Measurements from ENCODE around the gene EIF1. TPM values are rescaled to one million over a fixed set of nuclear protein-coding genes. Genes with fewer than 3 reads are reported as not detected.
"Not testable (repeated sequence)": the region's sequence is repeated elsewhere in the genome, so short reads cannot be mapped to it uniquely, and the experiment has no call there.

Gene EIF1
- total RNA-seq, 2 donors from 2014 or later: 1,047 to 1,473 TPM

DNA sequence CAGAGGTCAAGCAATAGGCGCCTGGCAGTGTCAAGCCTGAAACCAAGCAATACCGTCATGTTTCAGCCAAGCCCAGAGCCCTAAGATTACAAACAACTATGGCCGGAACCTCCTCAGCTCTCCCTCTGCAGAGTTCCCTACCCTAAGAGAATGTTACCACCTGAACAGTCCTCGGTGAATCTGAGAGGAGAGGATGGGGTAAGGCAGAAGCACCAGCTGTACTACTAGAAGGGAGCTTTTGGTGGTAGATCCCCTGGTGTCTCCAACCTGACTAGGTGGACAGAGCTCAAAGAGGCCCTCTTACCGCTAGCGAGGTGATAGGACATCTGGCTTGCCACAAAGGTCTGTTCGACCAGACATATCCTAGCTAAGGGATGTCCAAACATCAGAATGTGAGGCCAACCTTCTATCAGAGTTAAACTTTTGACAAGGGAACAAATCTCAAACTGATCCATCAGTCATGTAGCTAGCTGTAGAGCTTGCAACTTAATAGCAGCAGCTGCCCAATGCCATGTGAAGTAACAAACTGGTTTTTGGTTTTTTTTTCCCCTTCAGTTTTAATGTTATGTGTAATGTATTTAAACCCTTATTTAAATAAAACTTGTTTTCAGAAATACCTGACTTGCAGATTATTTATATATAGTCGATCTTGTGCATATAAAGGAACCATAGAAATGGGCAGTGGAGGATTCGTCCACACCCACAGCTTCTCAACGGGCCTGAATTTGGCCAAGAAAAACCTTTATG, 2.5 kb downstream of the EIF1 start:
- Mint-ChIP-seq H3K4me1 (ENCODE audit: low read depth in 2 of 2) (peaks cover 43 to 48% of the 10 kb centered on the region in 2 donors), H3K4me3 (peak overlapping the region; percentile 99), H3K27me3 (no peaks in the 10 kb centered on the region), H3K36me3 (peaks cover 35% of the 10 kb centered on the region), H3K27ac (peak overlapping the region; percentile 98 to 100), H3K9me3 (no peaks in the 10 kb centered on the region)
- no peak for ATAC-seq
- no peak for DNase-seq (ENCODE audit: low spot score)

DNA sequence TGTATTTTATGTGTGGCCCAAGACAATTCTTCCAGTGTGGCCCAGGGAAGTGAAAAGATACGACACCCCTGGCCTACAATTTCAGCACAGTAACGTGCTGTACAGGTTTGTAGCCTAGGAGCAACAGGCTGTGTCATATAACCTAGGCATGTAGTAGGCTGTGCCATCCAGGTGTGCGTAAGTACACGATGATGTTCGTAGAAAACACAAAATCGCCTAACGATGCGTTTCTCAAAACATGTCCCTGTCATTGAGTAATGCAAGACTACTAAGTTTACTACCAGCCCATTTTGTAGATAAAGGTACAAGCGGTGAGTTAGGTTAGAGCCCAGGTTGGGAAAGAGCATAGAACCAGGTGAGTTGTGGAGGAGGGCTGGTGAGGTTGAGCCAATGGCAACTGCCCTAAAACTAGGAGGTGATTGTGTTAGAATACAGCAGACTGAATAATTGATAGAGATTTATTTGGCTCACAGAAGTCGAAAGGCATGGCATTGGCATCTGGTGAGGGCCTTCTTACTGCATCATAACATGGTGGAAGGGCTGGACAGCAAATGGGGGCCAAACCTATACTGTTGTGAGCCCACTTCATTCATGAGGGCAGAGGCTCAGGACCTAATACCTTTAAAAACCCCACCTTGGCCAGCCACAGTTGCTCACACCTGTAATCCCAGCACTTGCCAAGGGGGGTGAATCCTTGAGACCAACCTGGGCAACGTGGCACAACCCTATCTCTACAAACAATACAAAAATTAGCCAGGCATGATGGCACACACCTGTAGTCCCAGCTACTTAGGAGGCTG, 4.2 kb downstream of the EIF1 start:
- no peak for DNase-seq (ENCODE audit: low spot score)
- Mint-ChIP-seq H3K9me3 (no peaks in the 10 kb centered on the region), H3K27me3 (no peaks in the 10 kb centered on the region), H3K4me3 (no peak overlapping the region), H3K4me1 (ENCODE audit: low read depth in 2 of 2) (peaks cover 46 to 48% of the 10 kb centered on the region in 2 donors), H3K27ac (peak overlapping the region; percentile 86 to 100), H3K36me3 (peaks cover 35% of the 10 kb centered on the region)
- ATAC-seq: no peak

DNA sequence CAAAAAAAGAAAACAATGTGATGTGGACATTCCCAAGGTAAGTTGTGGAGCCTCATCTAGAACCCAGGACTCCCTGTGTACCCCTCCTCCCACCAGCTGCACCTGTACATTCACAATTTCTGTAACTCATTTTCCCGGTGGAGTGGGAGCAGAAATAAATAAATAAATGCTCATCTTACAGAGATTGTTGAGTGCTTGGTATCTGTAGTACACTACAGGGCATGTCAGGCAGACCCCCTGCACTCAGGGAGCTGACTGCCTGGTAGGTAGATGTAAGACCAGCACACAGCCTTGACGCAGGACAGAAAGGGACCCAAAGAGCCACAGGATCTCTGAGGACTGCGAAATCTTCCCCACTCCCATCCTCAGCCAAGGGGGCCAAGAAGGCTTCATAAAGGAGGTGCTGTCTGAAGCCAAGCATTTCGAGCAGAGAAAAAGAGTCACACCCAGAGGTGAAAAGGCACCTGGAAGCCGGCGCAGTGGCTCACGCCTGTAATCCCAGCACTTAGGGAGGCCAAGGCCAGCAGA, 6.5 kb downstream of the EIF1 start:
- H3K36me3 Mint-ChIP-seq: peaks cover 27% of the 10 kb centered on the region
- H3K4me1 Mint-ChIP-seq (ENCODE audit: low read depth in 2 of 2): peaks cover 34 to 38% of the 10 kb centered on the region in 2 donors
- H3K27me3 Mint-ChIP-seq: no peaks in the 10 kb centered on the region
- H3K4me3 Mint-ChIP-seq: no peak overlapping the region
- H3K27ac Mint-ChIP-seq: peak overlapping the region in 1 of 2 donors; percentile 51
- no peak for DNase-seq (ENCODE audit: low spot score)
- peak in 1 of 2 donors; percentile 1 for ATAC-seq
- no peaks in the 10 kb centered on the region for H3K9me3 Mint-ChIP-seq

DNA sequence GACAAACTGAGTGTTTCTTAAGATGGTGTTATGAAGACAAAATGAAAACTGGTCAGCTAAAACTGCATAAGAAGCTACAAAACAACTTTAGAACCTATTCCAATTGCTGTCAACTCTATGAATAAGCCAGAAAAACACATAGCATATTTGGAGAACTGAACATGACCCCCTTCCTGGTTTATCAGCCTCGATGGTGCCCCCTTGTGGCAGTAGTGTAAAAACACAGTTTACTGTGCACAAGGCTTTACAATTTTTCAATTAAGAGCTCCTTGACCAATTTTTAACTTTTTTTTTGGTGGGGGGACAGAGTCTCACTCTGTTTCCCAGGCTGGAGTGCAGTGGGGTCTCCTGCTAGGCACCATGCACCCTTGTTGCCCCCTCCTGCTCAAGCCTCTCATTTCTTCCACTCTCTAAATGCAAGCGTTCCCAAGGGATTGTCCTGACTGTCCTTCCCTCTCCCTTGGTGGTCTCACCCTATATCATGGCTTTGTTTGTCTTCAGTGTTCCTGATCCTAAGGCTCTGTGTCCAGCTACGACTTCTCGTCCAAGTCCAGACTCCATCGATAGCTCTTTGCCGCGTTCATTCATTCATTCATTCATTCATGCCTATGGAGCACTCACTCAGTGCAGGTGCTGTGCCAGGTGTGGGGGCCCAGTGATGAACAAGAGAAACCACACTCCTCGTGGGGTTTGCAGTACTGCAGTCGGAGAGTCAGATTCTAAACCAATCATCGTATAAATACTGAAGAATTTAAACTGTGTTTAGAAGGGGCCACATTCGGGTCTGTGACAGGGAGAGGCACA, 7.5 kb downstream of the EIF1 start:
- Mint-ChIP-seq H3K9me3 (no peaks in the 10 kb centered on the region), H3K36me3 (peaks cover 19% of the 10 kb centered on the region), H3K4me1 (ENCODE audit: low read depth in 2 of 2) (peaks cover 27 to 31% of the 10 kb centered on the region in 2 donors), H3K27ac (peak overlapping the region in 1 of 2 donors; percentile 51), H3K27me3 (no peaks in the 10 kb centered on the region), H3K4me3 (no peak overlapping the region)
- ATAC-seq (peak; percentile 41 to 54), DNase-seq (ENCODE audit: low spot score) (peak; percentile 83)

DNA sequence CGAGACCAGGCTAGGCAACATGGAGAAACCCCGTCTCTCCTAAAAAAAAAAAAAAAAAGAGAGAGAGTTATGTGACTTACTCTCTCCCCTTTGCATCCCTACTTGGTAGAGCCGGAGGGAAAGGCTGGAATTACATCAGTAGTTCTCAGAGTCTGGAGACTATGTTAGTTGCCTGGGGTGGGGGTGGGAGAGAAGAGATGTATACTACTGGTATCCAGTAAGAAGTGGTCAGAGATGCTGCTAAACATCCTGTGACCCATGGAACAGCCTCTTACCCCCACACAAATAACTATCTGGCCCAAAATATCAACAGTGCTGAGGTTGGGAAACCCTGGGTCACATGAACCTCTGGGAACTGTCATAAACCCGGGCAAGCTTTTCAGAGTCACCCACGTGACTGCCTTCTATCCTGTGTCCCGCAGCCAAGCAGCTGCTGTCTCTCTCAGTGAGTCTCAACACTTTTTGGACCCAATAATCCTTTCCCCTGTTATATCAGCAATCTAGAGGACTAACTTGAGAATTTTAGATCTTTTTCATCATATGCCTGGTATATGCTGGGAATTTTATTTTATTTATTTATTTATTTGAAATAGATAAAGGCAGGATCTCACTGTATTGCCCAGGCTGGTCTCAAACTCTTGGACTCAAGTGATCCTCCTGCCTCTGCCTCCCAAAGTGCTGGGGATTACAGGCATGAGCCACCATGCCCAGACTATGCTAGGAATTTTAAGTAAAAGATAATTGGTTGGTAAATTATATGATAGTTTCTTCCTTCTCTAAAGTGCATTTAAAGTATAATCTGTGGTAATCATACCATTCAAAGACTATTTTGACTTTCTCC, 8.7 kb downstream of the EIF1 start:
- ATAC-seq: peak in 1 of 2 donors; percentile 30
- H3K27ac Mint-ChIP-seq: peak overlapping the region in 1 of 2 donors; percentile 48
- no peak overlapping the region for H3K4me3 Mint-ChIP-seq
- H3K36me3 Mint-ChIP-seq: peaks cover 10% of the 10 kb centered on the region
- peaks cover 18 to 23% of the 10 kb centered on the region in 2 donors for H3K4me1 Mint-ChIP-seq (ENCODE audit: low read depth in 2 of 2)
- no peaks in the 10 kb centered on the region for H3K9me3 Mint-ChIP-seq
- H3K27me3 Mint-ChIP-seq: peaks cover 0 to 6% of the 10 kb centered on the region in 2 donors
- no peak for DNase-seq (ENCODE audit: low spot score)

DNA sequence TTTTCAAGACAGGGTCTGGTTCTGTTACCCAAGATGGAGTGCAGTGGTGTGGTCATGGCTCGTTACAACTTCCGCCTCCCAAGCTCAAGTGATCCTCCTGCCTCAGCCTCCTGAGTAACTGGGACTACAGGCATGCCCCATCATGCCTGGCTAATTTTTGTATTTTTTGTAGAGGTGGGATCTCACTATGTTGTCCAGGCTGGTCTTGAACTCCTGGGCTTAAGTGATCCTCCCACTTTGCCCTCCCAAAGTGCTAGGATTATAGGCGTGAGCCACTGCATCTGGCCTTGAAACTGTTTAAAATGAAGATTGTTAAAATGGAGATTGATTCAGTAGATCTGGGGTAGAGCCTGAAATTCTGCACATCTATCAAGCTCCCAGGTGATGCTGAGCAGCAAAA, 12.2 kb downstream of the EIF1 start:
- not testable (repeated sequence) for H3K4me1 Mint-ChIP-seq (ENCODE audit: low read depth in 2 of 2); ATAC-seq; H3K27ac Mint-ChIP-seq; H3K4me3 Mint-ChIP-seq; H3K36me3 Mint-ChIP-seq; DNase-seq (ENCODE audit: low spot score); H3K9me3 Mint-ChIP-seq; H3K27me3 Mint-ChIP-seq

DNA sequence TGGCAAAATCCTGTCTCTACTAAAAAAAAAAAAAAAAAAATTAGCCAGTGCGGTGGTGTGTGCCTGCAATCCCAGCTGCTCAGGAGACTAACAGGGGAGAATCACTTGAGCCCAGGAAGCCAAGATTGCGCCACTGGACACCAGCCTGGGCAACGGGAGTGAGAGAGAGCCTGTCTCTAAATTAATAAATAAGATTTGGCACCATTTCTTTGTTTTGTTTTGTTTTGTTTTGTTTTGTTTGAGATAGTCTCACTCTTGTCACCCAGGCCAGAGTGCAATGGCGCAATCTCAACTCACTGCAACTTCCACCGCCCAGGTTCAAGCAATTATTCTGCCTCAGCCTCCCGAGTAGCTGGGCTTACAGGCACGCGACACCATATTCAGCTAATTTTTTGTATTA, 14.0 kb downstream of the EIF1 start:
- no peaks in the 10 kb centered on the region for H3K9me3 Mint-ChIP-seq
- no peak overlapping the region for H3K27ac Mint-ChIP-seq
- ATAC-seq (no peak), DNase-seq (ENCODE audit: low spot score) (no peak)
- H3K4me1 Mint-ChIP-seq (ENCODE audit: low read depth in 2 of 2): no peaks in the 10 kb centered on the region
- no peaks in the 10 kb centered on the region for H3K36me3 Mint-ChIP-seq
- peaks cover 7% of the 10 kb centered on the region in 2 donors for H3K27me3 Mint-ChIP-seq
- no peak overlapping the region for H3K4me3 Mint-ChIP-seq

DNA sequence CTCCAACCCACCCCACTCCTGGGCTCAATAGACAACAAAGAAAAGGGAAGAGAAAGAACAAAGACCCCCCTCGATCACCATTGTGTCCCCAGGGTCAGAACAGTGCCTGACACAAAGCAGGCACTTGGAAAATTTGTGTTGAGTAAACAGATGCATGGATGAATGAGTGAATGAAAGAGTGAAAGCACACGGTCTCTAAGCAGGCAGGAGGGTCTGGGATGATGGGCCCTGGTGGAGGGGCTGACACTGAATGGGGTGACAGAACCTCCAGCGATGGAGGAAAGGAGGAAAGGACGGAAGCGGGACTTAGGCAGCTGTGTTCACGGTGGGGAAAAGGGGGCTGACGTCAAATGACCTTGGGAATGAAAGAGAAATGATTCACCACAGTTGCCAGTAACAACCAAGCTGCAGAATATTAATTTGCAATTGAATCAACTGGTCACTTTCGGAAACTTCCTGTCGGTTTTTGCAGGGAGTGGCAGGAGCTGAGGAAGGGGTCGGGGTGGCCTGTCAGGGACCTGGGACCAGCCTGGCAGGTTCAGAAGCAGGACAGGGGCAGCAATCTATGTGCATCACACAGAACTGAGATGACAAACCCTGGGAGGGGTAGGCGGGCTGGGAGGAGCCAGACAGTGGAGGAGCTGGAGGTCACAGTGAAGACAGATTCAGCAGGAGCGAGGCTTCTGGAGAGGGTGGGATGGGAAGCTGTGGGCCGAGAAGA, 16.7 kb downstream of the EIF1 start:
- Mint-ChIP-seq H3K36me3 (no peaks in the 10 kb centered on the region), H3K27ac (no peak overlapping the region), H3K9me3 (no peaks in the 10 kb centered on the region), H3K4me3 (no peak overlapping the region), H3K27me3 (peaks cover 7 to 10% of the 10 kb centered on the region in 2 donors), H3K4me1 (ENCODE audit: low read depth in 2 of 2) (no peaks in the 10 kb centered on the region)
- peak in 1 of 2 donors; percentile 20 for ATAC-seq
- no peak for DNase-seq (ENCODE audit: low spot score)

DNA sequence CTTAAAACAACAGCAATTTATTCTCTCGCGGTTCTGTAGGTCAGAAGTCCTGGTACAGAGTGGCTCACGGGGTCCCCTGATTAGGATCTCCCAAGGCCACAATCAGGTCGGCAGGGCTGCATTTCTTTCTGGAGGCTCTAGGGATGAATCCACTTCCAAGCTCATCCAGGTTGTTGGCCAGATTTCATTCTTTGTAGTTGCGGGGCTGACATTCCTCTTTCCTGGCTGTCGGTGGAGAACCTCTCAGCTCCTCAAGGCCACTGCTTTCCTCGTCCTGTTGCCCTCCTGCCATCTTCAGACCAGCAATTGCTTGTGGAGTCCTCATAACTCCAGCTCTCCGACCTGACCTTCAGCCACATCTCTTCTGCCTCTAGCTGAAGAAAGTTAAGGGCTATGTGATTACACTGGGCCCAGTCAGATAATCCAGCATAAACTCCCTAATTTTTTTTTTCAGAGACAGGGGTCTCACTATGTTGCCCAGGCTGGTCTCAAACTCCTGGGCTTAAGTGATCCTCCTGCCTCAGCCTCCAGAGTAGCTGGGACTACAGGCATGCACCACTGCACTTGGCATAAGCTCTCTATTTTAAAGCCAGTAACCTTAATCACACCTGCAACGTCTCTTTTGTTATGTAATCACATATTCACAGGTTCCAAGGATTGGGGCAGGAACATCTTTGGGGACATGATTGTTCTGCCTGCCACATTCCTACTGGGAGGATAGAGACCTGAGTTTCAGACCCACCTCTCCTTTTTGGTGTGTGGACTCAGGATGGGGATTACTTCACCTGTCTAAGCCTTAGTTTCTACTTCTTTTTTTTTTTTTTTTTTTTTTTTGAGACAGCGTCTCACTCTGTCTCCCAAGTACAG, 19.4 kb downstream of the EIF1 start:
- H3K4me3 Mint-ChIP-seq: no peak overlapping the region
- ATAC-seq (no peak), DNase-seq (ENCODE audit: low spot score) (no peak)
- H3K4me1 Mint-ChIP-seq (ENCODE audit: low read depth in 2 of 2): peaks cover 0 to 4% of the 10 kb centered on the region in 2 donors
- no peaks in the 10 kb centered on the region for H3K9me3 Mint-ChIP-seq
- no peaks in the 10 kb centered on the region for H3K36me3 Mint-ChIP-seq
- no peak overlapping the region for H3K27ac Mint-ChIP-seq
- peaks cover 0 to 19% of the 10 kb centered on the region in 2 donors for H3K27me3 Mint-ChIP-seq

DNA sequence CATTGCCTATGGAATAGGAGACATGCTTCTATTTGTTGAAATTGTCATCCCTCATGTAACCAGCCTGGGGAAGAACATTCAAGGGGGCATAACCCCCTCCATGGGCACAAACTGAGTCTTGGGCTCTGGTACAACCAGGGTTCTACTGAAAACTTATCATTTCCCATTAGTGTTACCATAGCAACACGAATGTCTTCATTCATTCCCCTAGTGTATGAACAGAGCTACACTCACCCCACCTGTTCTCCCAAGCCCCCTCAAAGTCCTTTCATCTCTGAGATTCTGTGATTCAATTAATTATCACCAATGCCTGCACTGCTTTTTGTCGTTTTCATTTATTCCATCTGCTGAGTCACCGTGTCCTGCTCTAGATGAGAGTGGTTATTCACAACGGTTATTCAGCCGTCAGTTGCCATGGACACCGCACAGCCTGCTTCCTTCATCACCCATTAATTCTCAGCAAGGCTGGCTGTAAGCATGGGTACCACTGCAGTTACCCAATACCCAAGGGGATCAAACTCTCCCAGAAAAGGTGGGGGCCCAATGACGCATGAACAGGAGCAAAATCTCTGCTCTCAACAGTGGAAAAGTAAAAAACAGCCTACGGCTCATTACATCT, 21.9 kb downstream of the EIF1 start:
- ATAC-seq: peak in 1 of 2 donors; percentile 39

DNA sequence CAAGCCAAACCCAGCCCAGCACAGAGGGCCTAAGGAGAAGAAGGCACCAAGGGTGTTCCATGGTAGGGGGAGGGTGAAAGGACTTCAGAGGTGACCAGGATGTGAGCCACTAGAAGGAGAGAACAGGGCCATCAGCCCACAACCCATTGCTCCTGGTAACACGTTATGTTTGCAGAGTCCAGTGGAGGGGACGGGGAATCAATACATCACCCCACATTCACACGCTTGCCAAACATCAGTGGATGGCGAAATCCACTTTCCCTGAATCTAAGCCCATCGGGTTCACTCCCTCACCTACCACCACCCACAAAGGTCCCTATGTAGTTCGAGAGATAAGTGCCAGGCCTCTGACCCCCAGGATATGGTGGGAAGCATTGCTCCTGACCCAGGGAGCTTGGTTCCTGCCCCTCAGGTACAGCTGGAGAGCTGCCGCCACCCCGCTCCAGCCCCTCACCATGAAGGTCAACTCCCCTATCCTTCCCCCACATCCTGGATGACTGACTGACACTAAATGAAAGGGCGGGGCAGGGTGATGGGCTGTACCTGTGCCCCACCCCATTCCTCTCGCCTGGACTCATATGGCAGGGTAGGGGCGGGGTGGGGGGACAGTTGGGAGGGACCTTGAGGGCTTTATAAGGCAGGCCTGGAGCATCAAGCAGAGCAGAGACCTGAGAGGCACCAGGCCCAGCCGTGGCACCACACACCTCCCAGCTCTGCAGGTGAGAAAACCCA, 23.1 kb downstream of the EIF1 start, which contains the start of gene GAST:
GAST (plus strand) TSS at position 663 of the 732 bp plus-strand sequence. CDS start 3,106 bp downstream, outside the sequence.
- Mint-ChIP-seq H3K4me1 (ENCODE audit: low read depth in 2 of 2) (peaks cover 0 to 4% of the 10 kb centered on the region in 2 donors), H3K36me3 (no peaks in the 10 kb centered on the region), H3K4me3 (no peak within 1 kb of the TSS), H3K27ac (no peak within 1 kb of the TSS), H3K27me3 (peaks cover 6 to 15% of the 10 kb centered on the region in 2 donors), H3K9me3 (no peaks in the 10 kb centered on the region)
- DNase-seq (ENCODE audit: low spot score) (no peak), ATAC-seq (peak in 1 of 2 donors; percentile 40)

More for the DNA sequence above, 21.9 kb downstream of the EIF1 start:
- no peak overlapping the region for H3K27ac Mint-ChIP-seq
- no peaks in the 10 kb centered on the region for H3K36me3 Mint-ChIP-seq
- peaks cover 0 to 4% of the 10 kb centered on the region in 2 donors for H3K4me1 Mint-ChIP-seq (ENCODE audit: low read depth in 2 of 2)
- peaks cover 0 to 15% of the 10 kb centered on the region in 2 donors for H3K27me3 Mint-ChIP-seq
- H3K4me3 Mint-ChIP-seq: no peak overlapping the region
- no peaks in the 10 kb centered on the region for H3K9me3 Mint-ChIP-seq
- DNase-seq (ENCODE audit: low spot score): no peak
